HepG2 (cell line): ENCODE results near the gene TMEM229B. TPM values are rescaled to one million over a fixed set of nuclear protein-coding genes. Genes with fewer than 3 reads are reported as not detected.

Source experiments
- ATAC-seq: fragments of 200-7000 bp; cut with Tn5 transposase; 3 replicates; pipeline ENCODE4 v1.9.1; 2020; ENCODE audit warnings: mild to moderate bottlenecking, moderate library complexity
- BruUV-seq: library from RNA; stranded (reverse); fragments of 400-500 nt; replicated peaks from 2 replicates; lab custom pipeline; 2021; lab: Mats Ljungman, UMichigan
- CTCF ChIA-PET: fragments of 300-600 bp; formaldehyde crosslinking; extraction: SDS; loops from one replicate; lab custom pipeline; 2021; ENCODE audit warnings: low total read pairs, inconsistent platforms, low intra/inter-chr PET ratio; lab: Yijun Ruan, JAX
- POLR2A ChIA-PET: fragments of 350-600 bp; sonication (Branson Sonifier 250); formaldehyde crosslinking; loops from one replicate; lab custom pipeline; 2020; ENCODE audit warnings: antibody characterized with exemption, inconsistent platforms; lab: Yijun Ruan, JAX
- DNase-seq: peaks from one replicate; pipeline ENCODE4 v3.0.0-alpha.2; 2015; ENCODE audit warnings: low spot score
- FAIRE-seq: peaks from 3 replicates; lab custom pipeline; 2011; peaks lifted over from hg19 to GRCh38; lab: Jason Lieb, UNC
- H2AFZ ChIP-seq: one replicate; pipeline ENCODE4 v1.6.1; 2011; ENCODE audit warnings: low read length, inconsistent platforms
- H3K27ac ChIP-seq: fragments of 300-600 bp; 3 replicates; pipeline ENCODE4 v1.8.0; 2011; ENCODE audit warnings: mixed run types, mild to moderate bottlenecking, mixed read lengths, low read length, inconsistent platforms; ENCODE audit not compliant: insufficient read depth; ENCODE audit errors: extremely low read length
- H3K27me3 ChIP-seq, 2 experiments: fragments of 200-600 bp in 1 of 2; 2 replicates in 1 of 2; 3 replicates in 1 of 2; pipeline versions ENCODE4 v1.6.0 to v1.8.0; 2011; ENCODE audit warnings: low read length in 2 of 2, mild to moderate bottlenecking in 2 of 2, moderate library complexity in 2 of 2, inconsistent platforms in 1 of 2; ENCODE audit not compliant: insufficient read depth in 2 of 2, control insufficient read depth in 1 of 2
- H3K36me3 ChIP-seq, 2 experiments: fragments of 200-600 bp in 1 of 2; replicated peaks in 1 of 2; 2 replicates in 1 of 2; 3 replicates in 1 of 2; pipeline versions ENCODE4 v1.5.1 to v1.8.0; 2011; ENCODE audit warnings: low read length in 2 of 2, inconsistent platforms in 1 of 2; ENCODE audit not compliant: insufficient read depth in 2 of 2, control insufficient read depth in 1 of 2
- H3K4me1 ChIP-seq: 2 replicates; pipeline ENCODE4 v1.5.1; 2012; ENCODE audit warnings: low read length, inconsistent platforms; ENCODE audit not compliant: insufficient read depth
- H3K4me2 ChIP-seq: 2 replicates; pipeline ENCODE4 v1.6.0; 2011; ENCODE audit warnings: low read depth, low read length, inconsistent platforms
- H3K4me3 ChIP-seq, 3 experiments: fragments of 200-600 bp in 1 of 3; sonication (generic), shearing (Covaris generic) in 1 of 3; replicated peaks in 1 of 3; 2 replicates each; pipeline ENCODE4 v1.5.1; 2011 to 2016; ENCODE audit warnings: low read length in 3 of 3, inconsistent platforms in 2 of 3, low read depth in 2 of 3, mild to moderate bottlenecking in 2 of 3, control low read depth in 1 of 3, mixed read lengths in 1 of 3; ENCODE audit not compliant: insufficient read depth in 1 of 3
- H3K79me2 ChIP-seq: one replicate; pipeline ENCODE4 v1.6.1; 2011; ENCODE audit warnings: low read length, inconsistent platforms; ENCODE audit not compliant: insufficient read depth
- H3K9ac ChIP-seq: 2 replicates; pipeline ENCODE4 v1.6.0; 2011; ENCODE audit warnings: mild to moderate bottlenecking, low read depth, low read length, inconsistent platforms; ENCODE audit not compliant: insufficient read depth
- H3K9me3 ChIP-seq: 2 replicates; pipeline ENCODE4 v1.5.1; 2012; ENCODE audit warnings: mild to moderate bottlenecking, low read length
- H4K20me1 ChIP-seq: 2 replicates; pipeline ENCODE4 v1.6.0; 2011; ENCODE audit warnings: inconsistent platforms, mild to moderate bottlenecking, low read length, moderate library complexity; ENCODE audit not compliant: insufficient read depth
- ARNT ChIP-seq: fragments of 450-650 bp; IDR thresholded peaks from 2 replicates; pipeline ENCODE4 v1.6.1; 2017
- CREBL2 ChIP-seq: sonication (generic); formaldehyde crosslinking; IDR thresholded peaks from 2 replicates; pipeline ENCODE4 v1.8.1; 2023; ENCODE audit warnings: missing genetic modification reagents, mild to moderate bottlenecking, borderline replicate concordance
- FOSL2 ChIP-seq: sonication (generic); formaldehyde crosslinking; IDR thresholded peaks from 2 replicates; pipeline ENCODE4 v1.4.0; 2020; ENCODE audit warnings: missing genetic modification reagents
- FOXA3 ChIP-seq: IDR thresholded peaks from 2 replicates; pipeline ENCODE4 v1.6.1; 2016; ENCODE audit warnings: missing genetic modification reagents, missing compliant biosample characterization
- FOXK1 ChIP-seq: sonication (generic); formaldehyde crosslinking; IDR thresholded peaks from 2 replicates; pipeline ENCODE4 v1.4.0; 2020; ENCODE audit warnings: low read depth, missing genetic modification reagents, borderline replicate concordance
- FOXO1 ChIP-seq: sonication (generic); formaldehyde crosslinking; IDR thresholded peaks from 2 replicates; pipeline ENCODE4 v1.4.0; 2020; ENCODE audit warnings: missing genetic modification reagents
- FOXP1 ChIP-seq, 2 experiments: fragments of 450-650 bp in 1 of 2; IDR thresholded peaks; 2 replicates each; pipeline ENCODE4 v1.6.1; 2017 to 2018; ENCODE audit warnings: antibody characterized with exemption in 1 of 2
- GATAD2A ChIP-seq: IDR thresholded peaks from 2 replicates; pipeline ENCODE4 v1.6.1; 2016
- HMGA1 ChIP-seq: sonication (generic); formaldehyde crosslinking; conservative IDR thresholded peaks from 2 replicates; pipeline ENCODE4 v1.4.0; 2020; ENCODE audit warnings: missing genetic modification reagents
- JUND ChIP-seq: sonication (generic); formaldehyde crosslinking; IDR thresholded peaks from 2 replicates; pipeline ENCODE4 v1.8.0; 2022; ENCODE audit warnings: mild to moderate bottlenecking, missing genetic modification reagents
- ZNF691 ChIP-seq: sonication (generic); formaldehyde crosslinking; IDR thresholded peaks from 2 replicates; pipeline ENCODE4 v1.4.0; 2020; ENCODE audit warnings: missing genetic modification reagents, low read depth, mild to moderate bottlenecking, borderline replicate concordance
- WGBS: methylation state at CpG from one replicate; pipeline ENCODE4 v1.1.6; 2017; ENCODE audit warnings: low lambda C conversion rate; 5-methylcytosine and 5-hydroxymethylcytosine counted together
- in situ Hi-C: cut with HindIII; loops from 2 replicates; pipeline ENCODE4 v1.10.0; 2017; ENCODE audit warnings: low pct_unique_long_range_greater_than_20kb; ENCODE audit not compliant: extremely low pct_ligation_motif_present
- intact Hi-C: fragments of 100-400 bp; cut with micrococcal nuclease; formaldehyde crosslinking; loops from one replicate; pipeline ENCODE4 v1.10.0; 2022; ENCODE audit not compliant: unreplicated experiment
- polyA plus RNA-seq, 8 experiments: library from polyadenylated mRNA; depleted of rRNA in 3 of 8; stranded (reverse) in 7 of 8; unstranded in 1 of 8; fragments of >200 nt; fragmentation: Illumina TruSeq in 4 of 8; extraction: Trizol in 4 of 8; gene quantifications; 2 replicates each; pipeline versions ENCODE4 v1.2.1 to v1.2.3, GENCODE V29; 2011 to 2016; ENCODE audit warnings: low read depth in 4 of 8, missing spikeins in 1 of 8, mixed read lengths in 1 of 8; ENCODE audit not compliant: insufficient read depth in 1 of 8
- total RNA-seq, 5 experiments: library from RNA; depleted of rRNA; stranded (reverse); fragments of >200 nt; fragmentation: Illumina TruSeq; extraction: Trizol; gene quantifications; 2 replicates each; pipeline ENCODE4 v1.2.3, GENCODE V29; 2016; ENCODE audit warnings: low read depth in 1 of 5
- TF ChIP-seq, protein P1 (sequence below): sonication (generic); formaldehyde crosslinking; IDR thresholded peaks from 2 replicates; pipeline ENCODE4 v1.4.0; 2020; ENCODE audit warnings: missing genetic modification reagents
- TF ChIP-seq, protein P2 (sequence below): sonication (generic); formaldehyde crosslinking; IDR thresholded peaks from 2 replicates; pipeline ENCODE4; 2020; ENCODE audit warnings: missing genetic modification reagents, mild to moderate bottlenecking, borderline replicate concordance
- TF ChIP-seq, protein P3 (sequence below): IDR thresholded peaks from 2 replicates; pipeline ENCODE4 v1.4.0; 2020; ENCODE audit warnings: mild to moderate bottlenecking, missing genetic modification reagents

Gene TMEM229B
- total and polyA plus RNA-seq, 2 of the 13 experiments (the other 11 are each of a cell fraction or from before 2014, with no cell fraction given): 0.69 to 1.1 TPM

DNA sequence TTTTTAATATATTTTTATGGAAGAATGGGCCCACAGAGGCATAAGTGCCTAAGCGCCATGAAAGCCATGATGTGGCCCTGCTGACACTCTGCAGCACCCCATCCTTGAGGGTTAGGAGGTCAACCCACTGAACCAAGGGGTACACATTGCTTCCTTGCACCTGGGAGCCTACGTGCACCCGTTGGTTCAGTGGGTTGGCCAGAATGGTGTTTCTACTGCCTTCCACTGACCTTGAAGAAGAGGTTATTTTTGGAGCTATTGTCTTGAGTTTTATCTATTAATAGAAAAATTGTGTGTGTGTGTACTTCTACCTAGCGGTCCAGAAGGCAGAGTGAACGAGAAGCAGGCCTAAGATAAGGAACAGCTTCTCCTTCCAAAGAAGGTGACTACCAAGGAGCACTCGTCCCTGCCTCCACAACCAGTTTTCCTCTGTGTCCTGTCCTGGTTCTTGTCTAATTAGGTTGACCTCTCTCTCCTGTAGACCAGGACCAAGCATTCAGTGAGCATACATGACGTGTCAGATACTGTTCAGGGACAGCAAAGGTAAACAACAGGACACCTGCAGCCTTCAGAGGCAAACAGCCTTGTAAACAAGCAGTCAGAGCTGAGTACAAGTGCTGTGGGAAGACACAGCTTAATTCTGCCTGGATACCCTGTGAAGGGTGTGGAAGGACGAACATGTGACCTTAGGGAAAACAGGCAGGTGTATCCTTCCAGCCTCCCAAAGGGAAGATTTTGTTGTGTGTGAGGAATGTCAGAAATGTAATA, 46.2 kb downstream of the TMEM229B start:
- Histone ChIP-seq H3K4me2 (no peak overlapping the region), H3K36me3 (no peaks in the 10 kb centered on the region), H3K4me1 (peaks cover 47% of the 10 kb centered on the region), H3K27ac (no peak overlapping the region), H3K4me3 (no peak overlapping the region), H3K79me2 (no peaks in the 10 kb centered on the region), H2AFZ (no peak overlapping the region), H3K9ac (no peak overlapping the region), H4K20me1 (no peaks in the 10 kb centered on the region), H3K9me3 (no peaks in the 10 kb centered on the region), H3K27me3 (peaks cover 2 to 6% of the 10 kb centered on the region in 2 experiments; a peak in 3 of 5 replicates)
- WGBS: 16% methylated on average over 8 of the region's 8 CpGs
- no peak for DNase-seq
- BruUV-seq: no TSS peak
- peak; percentile 67 for ATAC-seq
- POLR2A ChIA-PET: no interaction called here
- no peak for FAIRE-seq
- intact Hi-C loops: no loop called here
- in situ Hi-C loops: no loop called here
- CTCF ChIA-PET: no interaction called here
- TF ChIP-seq FOXP1 (IDR thresholded peaks at IDR 0.05) (no peak), FOXP1 (CRISPR knock-in tag; IDR thresholded peaks at IDR 0.05) (peak; percentile 96), GATAD2A (peak; percentile 23; the same call in 1 of the 2 replicates), ARNT (no peak), FOXO1 (peak; percentile 62; the same call in 1 of the 2 replicates), JUND (CRISPR knock-in tag) (no peak), ZNF691 (no peak), HMGA1 (CRISPR knock-in tag) (no peak), FOXA3 (peak; percentile 93), FOSL2 (CRISPR knock-in tag) (0 out of 2 replicates have a peak, but pooled peaks have one; percentile 14), FOXK1 (peak; percentile 26; the same call in 1 of the 2 replicates), CREBL2 (CRISPR knock-in tag) (no peak)
- TF ChIP-seq, protein P1, sequence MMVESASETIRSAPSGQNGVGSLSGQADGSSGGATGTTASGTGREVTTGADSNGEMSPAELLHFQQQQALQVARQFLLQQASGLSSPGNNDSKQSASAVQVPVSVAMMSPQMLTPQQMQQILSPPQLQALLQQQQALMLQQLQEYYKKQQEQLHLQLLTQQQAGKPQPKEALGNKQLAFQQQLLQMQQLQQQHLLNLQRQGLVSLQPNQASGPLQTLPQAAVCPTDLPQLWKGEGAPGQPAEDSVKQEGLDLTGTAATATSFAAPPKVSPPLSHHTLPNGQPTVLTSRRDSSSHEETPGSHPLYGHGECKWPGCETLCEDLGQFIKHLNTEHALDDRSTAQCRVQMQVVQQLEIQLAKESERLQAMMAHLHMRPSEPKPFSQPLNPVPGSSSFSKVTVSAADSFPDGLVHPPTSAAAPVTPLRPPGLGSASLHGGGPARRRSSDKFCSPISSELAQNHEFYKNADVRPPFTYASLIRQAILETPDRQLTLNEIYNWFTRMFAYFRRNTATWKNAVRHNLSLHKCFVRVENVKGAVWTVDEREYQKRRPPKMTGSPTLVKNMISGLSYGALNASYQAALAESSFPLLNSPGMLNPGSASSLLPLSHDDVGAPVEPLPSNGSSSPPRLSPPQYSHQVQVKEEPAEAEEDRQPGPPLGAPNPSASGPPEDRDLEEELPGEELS (CRISPR knock-in tag): peak; percentile 50; the same call in 1 of the 2 replicates
- TF ChIP-seq, protein P2, sequence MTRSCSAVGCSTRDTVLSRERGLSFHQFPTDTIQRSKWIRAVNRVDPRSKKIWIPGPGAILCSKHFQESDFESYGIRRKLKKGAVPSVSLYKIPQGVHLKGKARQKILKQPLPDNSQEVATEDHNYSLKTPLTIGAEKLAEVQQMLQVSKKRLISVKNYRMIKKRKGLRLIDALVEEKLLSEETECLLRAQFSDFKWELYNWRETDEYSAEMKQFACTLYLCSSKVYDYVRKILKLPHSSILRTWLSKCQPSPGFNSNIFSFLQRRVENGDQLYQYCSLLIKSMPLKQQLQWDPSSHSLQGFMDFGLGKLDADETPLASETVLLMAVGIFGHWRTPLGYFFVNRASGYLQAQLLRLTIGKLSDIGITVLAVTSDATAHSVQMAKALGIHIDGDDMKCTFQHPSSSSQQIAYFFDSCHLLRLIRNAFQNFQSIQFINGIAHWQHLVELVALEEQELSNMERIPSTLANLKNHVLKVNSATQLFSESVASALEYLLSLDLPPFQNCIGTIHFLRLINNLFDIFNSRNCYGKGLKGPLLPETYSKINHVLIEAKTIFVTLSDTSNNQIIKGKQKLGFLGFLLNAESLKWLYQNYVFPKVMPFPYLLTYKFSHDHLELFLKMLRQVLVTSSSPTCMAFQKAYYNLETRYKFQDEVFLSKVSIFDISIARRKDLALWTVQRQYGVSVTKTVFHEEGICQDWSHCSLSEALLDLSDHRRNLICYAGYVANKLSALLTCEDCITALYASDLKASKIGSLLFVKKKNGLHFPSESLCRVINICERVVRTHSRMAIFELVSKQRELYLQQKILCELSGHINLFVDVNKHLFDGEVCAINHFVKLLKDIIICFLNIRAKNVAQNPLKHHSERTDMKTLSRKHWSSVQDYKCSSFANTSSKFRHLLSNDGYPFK (CRISPR knock-in tag): no peak
- TF ChIP-seq, protein P3, sequence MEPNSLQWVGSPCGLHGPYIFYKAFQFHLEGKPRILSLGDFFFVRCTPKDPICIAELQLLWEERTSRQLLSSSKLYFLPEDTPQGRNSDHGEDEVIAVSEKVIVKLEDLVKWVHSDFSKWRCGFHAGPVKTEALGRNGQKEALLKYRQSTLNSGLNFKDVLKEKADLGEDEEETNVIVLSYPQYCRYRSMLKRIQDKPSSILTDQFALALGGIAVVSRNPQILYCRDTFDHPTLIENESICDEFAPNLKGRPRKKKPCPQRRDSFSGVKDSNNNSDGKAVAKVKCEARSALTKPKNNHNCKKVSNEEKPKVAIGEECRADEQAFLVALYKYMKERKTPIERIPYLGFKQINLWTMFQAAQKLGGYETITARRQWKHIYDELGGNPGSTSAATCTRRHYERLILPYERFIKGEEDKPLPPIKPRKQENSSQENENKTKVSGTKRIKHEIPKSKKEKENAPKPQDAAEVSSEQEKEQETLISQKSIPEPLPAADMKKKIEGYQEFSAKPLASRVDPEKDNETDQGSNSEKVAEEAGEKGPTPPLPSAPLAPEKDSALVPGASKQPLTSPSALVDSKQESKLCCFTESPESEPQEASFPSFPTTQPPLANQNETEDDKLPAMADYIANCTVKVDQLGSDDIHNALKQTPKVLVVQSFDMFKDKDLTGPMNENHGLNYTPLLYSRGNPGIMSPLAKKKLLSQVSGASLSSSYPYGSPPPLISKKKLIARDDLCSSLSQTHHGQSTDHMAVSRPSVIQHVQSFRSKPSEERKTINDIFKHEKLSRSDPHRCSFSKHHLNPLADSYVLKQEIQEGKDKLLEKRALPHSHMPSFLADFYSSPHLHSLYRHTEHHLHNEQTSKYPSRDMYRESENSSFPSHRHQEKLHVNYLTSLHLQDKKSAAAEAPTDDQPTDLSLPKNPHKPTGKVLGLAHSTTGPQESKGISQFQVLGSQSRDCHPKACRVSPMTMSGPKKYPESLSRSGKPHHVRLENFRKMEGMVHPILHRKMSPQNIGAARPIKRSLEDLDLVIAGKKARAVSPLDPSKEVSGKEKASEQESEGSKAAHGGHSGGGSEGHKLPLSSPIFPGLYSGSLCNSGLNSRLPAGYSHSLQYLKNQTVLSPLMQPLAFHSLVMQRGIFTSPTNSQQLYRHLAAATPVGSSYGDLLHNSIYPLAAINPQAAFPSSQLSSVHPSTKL (CRISPR knock-in tag): peak; percentile 35; the same call in 1 of the 2 replicates
